Testis (tissue), 3 donors: ENCODE results near the gene DNAJA2. TPM values are rescaled to one million over a fixed set of nuclear protein-coding genes. Genes with fewer than 3 reads are reported as not detected.

Experiments used
- DNase-seq: peaks from one replicate; pipeline ENCODE4 v3.0.0-alpha.2; 2019
- H3K27ac ChIP-seq, 2 donors: fragments of 200-600 bp; sonication (generic); one replicate each; pipeline ENCODE4 v1.5.1; 2019
- H3K27me3 ChIP-seq: fragments of 200-600 bp; sonication (generic); one replicate; pipeline ENCODE4 v1.5.1; 2019
- H3K36me3 ChIP-seq: fragments of 200-600 bp; sonication (generic); one replicate; pipeline ENCODE4 v1.5.1; 2017; ENCODE audit warnings: low read depth; ENCODE audit errors: missing control alignments
- H3K4me1 ChIP-seq: fragments of 200-600 bp; sonication (generic); one replicate; pipeline ENCODE4 v1.5.1; 2019
- H3K4me3 ChIP-seq, 2 donors: fragments of 200-600 bp; sonication (generic); one replicate each; pipeline ENCODE4 v1.5.1; 2017 to 2019
- H3K9me3 ChIP-seq: fragments of 200-600 bp; sonication (generic); one replicate; pipeline ENCODE4 v1.5.1; 2017
- CTCF ChIP-seq, 3 experiments: fragments of 450-650 bp in 2 of 3; fragments of 200-600 bp in 1 of 3; sonication (generic) in 1 of 3; IDR thresholded peaks; one replicate each; pipeline ENCODE4 v1.5.1; 2016 to 2019; ENCODE audit warnings: antibody characterized with exemption in 3 of 3, mild to moderate bottlenecking in 2 of 3, moderate library complexity in 1 of 3
- POLR2A ChIP-seq: fragments of 450-650 bp; IDR thresholded peaks from one replicate; pipeline ENCODE4 v1.6.1; 2017; ENCODE audit warnings: antibody characterized with exemption, mild to moderate bottlenecking, moderate library complexity
- WGBS, 2 donors: methylation state at CpG; one replicate each; pipeline ENCODE4 v1.1.5; 2018; 5-methylcytosine and 5-hydroxymethylcytosine counted together
- intact Hi-C: fragments of 100-400 bp; cut with DNase I; formaldehyde crosslinking; loops from one replicate; pipeline ENCODE4 v1.15.1; 2023; ENCODE audit warnings: low total_unique reads
- polyA plus RNA-seq: library from polyadenylated mRNA; stranded (reverse); fragments of 350-450 nt; fragmentation: Illumina TruSeq; extraction: RNeasy Lipid Tissue Mini Kit (QIAGEN cat#74804); gene quantifications from one replicate; pipeline ENCODE4 v1.2.3, GENCODE V29; 2014; ENCODE audit warnings: low read depth, low replicate concordance; ENCODE audit not compliant: insufficient read depth
- total RNA-seq, 2 donors: library from RNA; depleted of rRNA; stranded (reverse); fragments of >200 nt; gene quantifications; one replicate each; pipeline ENCODE4 v1.2.3, GENCODE V29; 2016

The DNAJA2 gene
- total and polyA plus RNA-seq, 3 donors from 2014 or later = 51.5 to 94.5 (median 68.4) TPM

- Histone ChIP-seq H3K9me3 (no peaks in the 10 kb centered on the region), H3K4me1 (no peaks in the 10 kb centered on the region), H3K27ac (no peak overlapping the region), H3K4me3 (no peak overlapping the region), H3K36me3 (no peaks in the 10 kb centered on the region), H3K27me3 (no peaks in the 10 kb centered on the region)
- DNase-seq = no peak
- TF ChIP-seq POLR2A (no peak), CTCF (IDR thresholded peaks at IDR 0.05) (no peak)
- intact Hi-C loops = no loop called here
- WGBS, 2 donors = 88 to 94% methylated on average over 3 of the region's 3 CpGs
These were observed 56.5 kb downstream of the DNAJA2 start for GRCh38 chr16:46916980-46917379.

- no peak for DNase-seq
- no peaks in the 10 kb centered on the region for H3K36me3 ChIP-seq
- TF ChIP-seq POLR2A = no peak
- TF ChIP-seq CTCF (IDR thresholded peaks at IDR 0.05) = no peak
- H3K27me3 ChIP-seq = no peaks in the 10 kb centered on the region
- H3K4me3 ChIP-seq = no peak overlapping the region
- H3K9me3 ChIP-seq = no peaks in the 10 kb centered on the region
- no peak overlapping the region for H3K27ac ChIP-seq
- WGBS, 2 donors = 87 to 98% methylated on average over 2 of the region's 2 CpGs
- no peaks in the 10 kb centered on the region for H3K4me1 ChIP-seq
- intact Hi-C loops = no loop called here
These were observed 57.9 kb downstream of the DNAJA2 start for GRCh38 chr16:46915483-46916025.

GRCh38 chr16:46914556-46915201, 58.8 kb downstream of the DNAJA2 start:
- Histone ChIP-seq H3K27ac (no peak overlapping the region), H3K36me3 (no peaks in the 10 kb centered on the region), H3K4me1 (no peaks in the 10 kb centered on the region), H3K9me3 (no peaks in the 10 kb centered on the region), H3K27me3 (no peaks in the 10 kb centered on the region), H3K4me3 (no peak overlapping the region)
- DNase-seq = no peak
- intact Hi-C loops = no loop called here
- 92 to 93% methylated on average over 11 of the region's 11 CpGs for WGBS, 2 donors
- no peak for TF ChIP-seq POLR2A
- no peak for TF ChIP-seq CTCF (IDR thresholded peaks at IDR 0.05)

- no peaks in the 10 kb centered on the region for H3K27me3 ChIP-seq
- no peaks in the 10 kb centered on the region for H3K9me3 ChIP-seq
- H3K27ac ChIP-seq = no peak overlapping the region
- TF ChIP-seq POLR2A = no peak
- TF ChIP-seq CTCF (IDR thresholded peaks at IDR 0.05) = no peak
- H3K4me1 ChIP-seq = peaks cover 22% of the 10 kb centered on the region
- H3K36me3 ChIP-seq = no peaks in the 10 kb centered on the region
- H3K4me3 ChIP-seq = no peak overlapping the region
- WGBS, 2 donors = 88 to 98% methylated on average over 4 of the region's 4 CpGs
- intact Hi-C loops = no loop called here
- no peak for DNase-seq
These were observed 61.8 kb downstream of the DNAJA2 start for GRCh38 chr16:46911650-46912049.

- WGBS, 2 donors = 31 to 42% methylated on average over 3 of the region's 3 CpGs
- no peak overlapping the region for H3K27ac ChIP-seq
- DNase-seq = no peak
- H3K4me3 ChIP-seq = no peak overlapping the region
- no peaks in the 10 kb centered on the region for H3K27me3 ChIP-seq
- H3K36me3 ChIP-seq = no peaks in the 10 kb centered on the region
- TF ChIP-seq CTCF (IDR thresholded peaks at IDR 0.05) = no peak
- no peak for TF ChIP-seq POLR2A
- intact Hi-C loops = no loop called here
- H3K4me1 ChIP-seq = peaks cover 22% of the 10 kb centered on the region
- H3K9me3 ChIP-seq = no peaks in the 10 kb centered on the region
These were observed 62.4 kb downstream of the DNAJA2 start for GRCh38 chr16:46911038-46911437.
